ENCODE data around the gene TMEM213.

GRCh38 chr7:138822867-138823535, 25.2 kb downstream of the TMEM213 start:
- no peak for TF ChIP-seq CTCF (IDR thresholded peaks at IDR 0.05)
- no peak for TF ChIP-seq POLR2A (IDR thresholded peaks at IDR 0.05)
